Right forelimb (tissue), 1 donor: ENCODE measurements around the gene AJAP1.
"Not testable (repeated sequence)": the region's sequence is repeated elsewhere in the genome, so short reads cannot be mapped to it uniquely, and the experiment has no call there.

Source experiments
- DNase-seq: peaks from one replicate; pipeline ENCODE4 v3.0.0-alpha.2; 2018

The AJAP1 gene, protein sequence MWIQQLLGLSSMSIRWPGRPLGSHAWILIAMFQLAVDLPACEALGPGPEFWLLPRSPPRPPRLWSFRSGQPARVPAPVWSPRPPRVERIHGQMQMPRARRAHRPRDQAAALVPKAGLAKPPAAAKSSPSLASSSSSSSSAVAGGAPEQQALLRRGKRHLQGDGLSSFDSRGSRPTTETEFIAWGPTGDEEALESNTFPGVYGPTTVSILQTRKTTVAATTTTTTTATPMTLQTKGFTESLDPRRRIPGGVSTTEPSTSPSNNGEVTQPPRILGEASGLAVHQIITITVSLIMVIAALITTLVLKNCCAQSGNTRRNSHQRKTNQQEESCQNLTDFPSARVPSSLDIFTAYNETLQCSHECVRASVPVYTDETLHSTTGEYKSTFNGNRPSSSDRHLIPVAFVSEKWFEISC

DNA sequence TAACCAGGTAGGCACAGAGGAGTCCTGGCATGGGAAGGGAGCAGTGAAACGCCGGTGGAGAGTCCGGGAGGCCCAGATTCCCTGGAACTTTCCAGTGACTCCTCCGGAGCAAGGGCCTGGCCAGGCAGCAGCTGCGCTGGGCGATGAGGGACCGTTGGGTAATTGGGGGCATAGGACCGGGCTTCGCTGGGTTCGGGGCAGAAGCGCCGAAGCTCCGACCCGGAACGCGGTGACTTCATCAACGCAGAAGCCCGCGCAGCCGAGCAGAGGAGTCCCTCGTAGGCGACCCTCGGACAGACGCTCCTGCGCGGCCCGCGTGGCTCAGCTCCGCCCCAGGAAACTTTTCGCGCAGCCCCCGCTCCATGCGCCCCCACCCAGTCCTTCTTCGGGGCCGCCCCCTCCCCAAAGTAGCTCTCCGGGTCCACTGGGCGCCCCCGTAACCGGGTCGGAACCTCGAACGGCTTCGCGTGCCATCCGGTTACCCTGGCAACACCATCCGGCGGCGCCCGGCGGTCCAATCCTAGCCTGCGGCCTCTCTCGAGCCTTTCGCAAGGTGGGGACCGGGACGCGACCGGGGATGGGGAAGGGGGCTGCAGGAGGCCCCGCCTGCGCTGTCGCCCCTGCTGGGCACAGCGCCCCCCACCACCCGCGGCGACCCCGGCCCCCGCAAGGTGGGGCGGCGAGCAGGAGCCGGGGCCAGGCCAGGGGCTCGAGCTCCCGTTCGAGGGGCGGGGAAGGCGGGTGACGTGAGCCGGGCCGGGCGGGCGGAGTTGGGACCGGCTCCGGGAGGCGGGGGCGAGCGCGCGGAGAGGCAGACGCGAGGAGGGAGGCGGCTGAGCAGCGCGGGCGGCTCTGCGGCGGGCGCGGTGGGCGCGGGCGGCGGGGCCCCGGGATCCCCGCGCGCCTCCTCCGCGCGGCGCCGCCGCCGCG lies at the start of gene AJAP1:
AJAP1 (plus strand) TSS at position 814 of the 930 bp plus-strand sequence. CDS start 817 bp downstream, outside the sequence.
- no peak for DNase-seq

DNA sequence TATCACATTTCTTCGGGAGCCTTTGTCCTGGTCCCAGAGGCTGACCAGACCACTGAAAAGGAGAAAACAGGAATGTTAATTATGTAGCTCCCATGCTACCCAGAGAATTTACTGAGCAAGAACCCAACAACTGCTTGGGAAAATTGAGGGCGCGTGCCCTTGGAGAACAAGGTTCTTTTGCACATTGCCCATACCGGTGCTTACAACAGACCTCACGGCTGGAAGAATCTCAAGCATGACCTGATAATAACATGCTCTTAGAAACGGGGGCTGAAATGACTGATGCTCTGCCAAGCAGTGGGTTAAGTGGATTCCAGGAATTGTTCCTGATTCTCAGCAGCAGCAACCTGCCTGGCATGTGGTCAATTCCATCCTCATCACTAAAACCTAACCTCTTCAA lies 49.3 kb upstream of the AJAP1 start:
- no peak for DNase-seq

- DNase-seq = no peak
These were observed 42.7 kb upstream of the AJAP1 start for GRCh38 chr1:4611563-4612341.

DNA sequence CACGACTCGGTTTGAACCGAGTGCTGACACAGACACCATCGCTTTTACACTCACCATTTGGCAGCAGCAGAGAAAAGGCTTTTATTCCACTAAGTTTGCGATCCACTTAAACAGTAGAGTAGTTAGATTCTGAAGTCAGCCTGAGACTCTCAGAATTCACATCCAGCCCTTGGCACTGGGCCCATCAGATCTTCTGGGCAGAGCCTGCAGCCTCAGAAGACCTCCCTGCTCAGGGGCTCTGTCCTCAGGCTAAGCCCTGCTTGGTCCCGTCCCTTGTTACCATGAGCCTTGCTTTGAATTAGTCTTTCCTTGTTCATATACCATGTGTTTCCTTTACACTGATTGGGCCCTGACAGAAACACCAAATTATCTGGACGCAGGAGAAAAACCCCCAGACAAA lies 41.4 kb upstream of the AJAP1 start:
- no peak for DNase-seq

DNA sequence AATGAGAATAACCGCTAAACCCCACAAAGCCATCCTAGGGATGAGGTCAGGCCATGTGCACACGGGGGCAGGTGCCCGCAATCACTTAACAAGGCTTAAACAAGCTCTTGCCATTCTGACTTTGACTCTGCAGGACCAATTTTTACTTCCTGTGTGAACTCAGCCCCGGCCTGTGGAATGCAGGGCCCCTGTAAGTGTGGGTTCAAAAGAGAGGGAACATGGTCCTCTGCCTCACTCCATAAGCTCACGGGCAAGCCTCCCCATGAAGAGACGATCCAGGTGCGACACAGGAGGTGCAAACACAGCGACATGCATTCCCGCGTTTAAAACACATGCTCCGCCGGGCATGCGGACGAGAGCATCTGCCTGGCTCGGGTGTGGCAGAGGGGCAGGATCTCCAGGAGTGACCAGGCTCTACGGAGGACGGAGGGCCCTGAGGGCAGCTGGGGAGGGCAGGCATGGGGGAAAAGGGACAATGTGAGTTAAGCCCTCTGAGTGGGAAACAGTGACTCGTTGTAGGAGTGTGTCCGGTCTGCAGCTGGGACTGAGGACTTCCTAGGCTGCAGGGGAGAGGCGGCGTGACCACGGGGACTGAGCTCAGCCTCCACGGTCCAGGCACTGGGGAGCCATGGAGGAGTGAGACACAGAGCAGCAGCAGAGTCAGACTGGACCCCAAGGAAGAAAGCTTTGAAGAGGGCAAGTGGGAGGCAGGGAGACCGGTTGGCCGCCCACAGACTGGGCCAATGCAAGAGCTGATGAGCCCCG lies 40.6 kb upstream of the AJAP1 start:
- DNase-seq = no peak

- no peak for DNase-seq
These were observed 39.9 kb upstream of the AJAP1 start for GRCh38 chr1:4614371-4615137.

- DNase-seq = no peak
These were observed 39.3 kb upstream of the AJAP1 start for GRCh38 chr1:4615138-4615470.

DNA sequence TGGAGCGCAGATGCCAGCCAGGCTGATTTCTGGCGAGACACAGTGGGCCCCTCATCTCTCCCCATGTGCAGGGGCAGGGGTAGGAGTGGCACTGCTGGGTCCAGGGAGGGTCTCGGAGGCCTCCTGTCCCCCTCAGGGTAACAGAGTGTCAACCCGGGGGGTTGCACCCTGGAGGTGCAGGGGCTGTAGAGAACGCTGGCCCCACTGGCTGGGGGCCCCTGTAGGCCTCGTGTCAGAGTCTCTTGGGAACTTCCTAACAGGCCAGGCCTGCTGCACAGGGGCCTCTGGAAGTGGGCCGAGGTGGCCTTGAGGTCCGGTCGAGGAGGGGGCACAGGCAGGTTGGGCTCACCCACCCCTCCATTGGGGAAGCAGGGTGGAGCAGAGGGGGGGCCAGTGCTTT lies 38.9 kb upstream of the AJAP1 start:
- no peak for DNase-seq

DNA sequence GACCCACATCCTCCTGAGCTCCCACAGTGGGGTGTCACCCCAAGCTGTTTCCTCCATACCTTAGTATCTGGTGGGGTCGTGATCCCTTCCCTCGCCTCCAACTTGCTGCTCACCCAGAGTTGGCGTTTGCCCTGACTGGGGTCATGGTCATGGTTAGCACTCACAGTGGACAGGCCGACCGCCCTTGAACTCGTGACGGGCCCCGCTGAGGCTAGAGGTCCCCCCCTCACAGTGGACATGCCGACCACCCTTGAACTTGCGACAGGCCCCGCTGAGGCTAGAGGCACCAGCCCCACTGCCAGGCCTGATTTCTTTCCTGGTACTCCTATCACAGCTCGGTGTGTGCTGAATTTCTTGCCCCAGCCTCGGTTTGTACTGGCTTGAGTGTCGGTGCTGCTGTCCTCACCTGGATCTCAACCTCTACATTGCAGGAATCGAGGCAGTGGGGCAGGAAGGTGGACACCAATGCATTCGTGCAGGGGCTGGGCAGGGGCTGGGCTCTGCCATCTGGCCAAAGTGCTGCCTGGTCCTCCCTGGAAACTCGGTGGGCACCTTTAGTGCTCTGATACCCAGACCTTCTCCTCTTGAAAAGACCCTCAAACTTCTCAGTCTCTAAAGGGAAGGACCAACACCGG lies 37.5 kb upstream of the AJAP1 start:
- DNase-seq = no peak

DNA sequence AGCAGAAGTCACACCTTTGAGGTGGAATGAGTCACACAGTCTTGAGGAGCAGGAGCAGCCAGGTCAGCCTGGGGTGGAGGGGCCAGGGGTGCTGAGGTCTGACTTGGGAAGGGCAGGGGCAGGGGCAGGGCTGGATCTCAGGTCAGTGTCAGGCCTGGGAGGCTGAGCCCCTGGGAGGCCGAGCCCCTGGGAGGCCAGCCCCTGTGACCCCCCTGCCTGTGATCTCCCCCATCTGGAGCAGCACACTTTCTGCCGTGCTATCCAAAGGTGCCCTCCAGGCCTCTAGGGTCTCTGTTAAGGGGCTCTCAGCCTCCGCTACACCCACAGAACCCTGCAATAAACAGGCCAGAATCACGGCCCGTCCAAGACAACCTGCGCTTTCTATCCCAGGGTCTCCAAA lies 36.9 kb upstream of the AJAP1 start:
- no peak for DNase-seq

- not testable (repeated sequence) for DNase-seq
These were observed 35.6 kb upstream of the AJAP1 start for GRCh38 chr1:4618827-4619226.

GRCh38 chr1:4621646-4622045 lies 32.8 kb upstream of the AJAP1 start:
- no peak for DNase-seq

- no peak for DNase-seq
These were observed 31.6 kb upstream of the AJAP1 start for GRCh38 chr1:4622821-4623220.

- no peak for DNase-seq
These were observed 30.2 kb upstream of the AJAP1 start for GRCh38 chr1:4624141-4624715.

DNA sequence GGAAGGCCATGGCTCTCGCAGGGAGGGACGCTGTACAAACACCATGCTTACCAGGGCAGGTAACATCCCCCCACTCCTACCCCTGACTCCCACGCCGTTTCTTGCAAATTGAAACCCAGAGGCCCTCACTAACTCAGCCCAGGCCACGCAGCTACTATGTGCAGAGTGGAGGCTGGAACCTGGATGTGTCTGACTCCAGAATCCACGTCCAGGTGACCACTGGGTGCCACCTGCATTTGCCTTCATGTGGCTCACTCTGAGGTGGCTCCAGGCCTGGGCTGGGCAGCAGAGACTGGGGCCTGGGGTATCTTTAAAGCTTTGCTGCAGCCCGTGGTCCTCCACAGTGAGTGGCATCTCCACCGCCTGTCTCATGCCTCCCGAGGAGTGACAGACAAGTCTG lies 29.6 kb upstream of the AJAP1 start:
- no peak for DNase-seq

GRCh38 chr1:4626061-4626460 lies 28.3 kb upstream of the AJAP1 start:
- no peak for DNase-seq

DNA sequence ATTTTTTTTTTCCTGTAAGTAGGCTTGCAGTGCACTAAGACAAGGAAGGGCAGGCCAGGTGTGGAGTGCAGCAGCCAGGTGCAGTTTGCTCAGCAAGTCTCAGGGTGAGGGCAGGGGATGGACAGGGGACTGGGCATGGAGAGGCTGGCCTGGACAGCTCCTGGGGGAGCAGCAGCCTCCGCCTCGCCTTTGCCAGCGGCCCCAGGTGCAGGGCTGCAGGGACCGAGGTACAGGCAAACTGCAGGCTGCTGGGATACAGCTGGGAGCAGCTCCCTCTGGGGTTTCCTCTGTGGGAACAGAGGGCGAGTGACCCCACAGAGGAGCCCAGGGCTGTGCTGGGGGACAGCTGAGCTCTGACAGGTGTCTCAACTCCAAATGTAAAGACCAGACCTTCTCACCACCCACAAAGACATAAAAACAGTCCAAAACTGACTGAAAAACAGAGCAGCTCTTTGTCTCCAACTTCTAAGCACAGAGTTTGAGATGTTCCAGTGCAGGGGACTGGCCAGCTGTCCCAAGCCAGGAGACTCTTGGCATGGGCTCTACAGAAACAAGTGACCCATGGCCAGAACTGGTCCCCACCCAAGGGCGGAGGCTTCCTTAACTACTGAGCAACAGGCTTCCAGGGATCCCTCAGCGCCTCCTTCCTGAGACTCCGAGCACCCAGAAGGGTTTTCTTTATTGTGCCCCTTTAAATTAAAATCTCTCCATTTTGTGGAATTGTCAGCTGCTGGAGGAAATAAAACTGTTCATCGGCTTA lies 27.7 kb upstream of the AJAP1 start:
- no peak for DNase-seq

DNA sequence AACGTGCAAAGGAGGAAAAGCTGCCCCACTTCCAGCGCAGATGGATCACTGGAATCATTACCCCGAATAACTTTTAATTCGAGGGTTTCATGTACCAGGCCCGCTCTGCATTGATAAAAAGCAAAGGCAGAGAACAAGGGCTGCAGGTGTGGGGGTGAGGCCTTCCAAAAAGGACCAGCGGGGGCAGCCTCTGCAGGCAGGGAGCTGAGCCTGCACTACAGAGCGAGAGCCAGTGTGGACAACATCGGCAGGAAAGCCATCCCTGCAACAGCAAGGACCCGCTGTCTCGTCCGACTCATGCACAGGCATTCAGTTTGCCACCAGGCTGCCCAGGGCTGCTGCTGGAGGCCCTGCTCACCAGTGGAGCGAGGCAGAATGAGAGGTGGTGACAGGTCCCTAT lies 27.1 kb upstream of the AJAP1 start:
- no peak for DNase-seq

GRCh38 chr1:4628992-4629391 lies 25.4 kb upstream of the AJAP1 start:
- DNase-seq = no peak

GRCh38 chr1:4630561-4630960 lies 23.8 kb upstream of the AJAP1 start:
- DNase-seq = no peak
